HG02870 (cell line): Measurements from ENCODE around the gene TGFBR1.
A peak's percentile ranks its signal among the peaks of the same experiment; 100 is the strongest.

Source experiments
- ATAC-seq: cut with Tn5 transposase; IDR thresholded peaks from one replicate; pipeline ENCODE4 v1.9.1; 2021; ENCODE audit warnings: mild to moderate bottlenecking, moderate library complexity; ENCODE audit not compliant: unreplicated experiment

Gene TGFBR1

DNA sequence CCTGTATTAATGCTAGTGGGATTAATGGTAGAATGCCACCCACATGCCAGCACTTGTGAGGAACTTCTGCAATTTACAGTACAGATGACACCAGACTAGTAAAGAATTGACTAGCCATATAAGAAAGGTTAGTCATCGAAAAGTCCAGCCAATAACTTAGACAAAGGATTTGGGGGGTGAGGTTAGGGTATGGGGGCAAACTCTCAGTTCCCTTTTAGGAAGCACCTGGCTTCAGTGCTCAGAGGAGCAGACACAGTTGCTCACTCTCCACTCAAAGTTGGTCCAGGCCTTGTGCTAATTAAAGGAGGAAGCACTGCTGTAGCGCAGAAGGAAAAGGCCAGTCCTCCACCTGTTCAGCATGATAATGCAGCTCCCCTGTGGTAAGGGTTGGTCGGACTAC is 25.2 kb downstream of the TGFBR1 start:
- ATAC-seq, result peak; percentile 49

DNA sequence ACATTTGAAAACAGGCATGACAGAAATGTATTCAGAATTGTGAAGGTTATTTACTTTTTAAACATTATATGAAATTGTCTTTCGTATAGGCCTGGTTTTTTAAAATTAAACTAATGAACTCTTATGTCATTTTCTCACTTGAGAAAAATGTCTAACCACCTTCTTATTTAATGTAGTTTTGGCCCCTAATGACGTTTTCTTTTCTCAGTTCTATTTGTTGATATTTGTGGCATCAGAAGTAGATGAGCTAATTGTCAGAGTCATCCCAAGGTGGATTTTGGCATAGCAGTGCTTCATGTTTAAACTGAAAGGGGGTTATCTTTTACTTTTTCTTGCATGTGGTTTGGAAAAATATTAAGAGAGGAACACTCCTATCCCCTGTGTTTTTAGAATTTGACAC is 28.2 kb downstream of the TGFBR1 start:
- no peak for ATAC-seq

- ATAC-seq, result no peak
Observed at GRCh38 chr9:99134893-99135341, 30.0 kb downstream of the TGFBR1 start.

GRCh38 chr9:99135456-99135855 is 30.5 kb downstream of the TGFBR1 start:
- peak; percentile 61 for ATAC-seq

DNA sequence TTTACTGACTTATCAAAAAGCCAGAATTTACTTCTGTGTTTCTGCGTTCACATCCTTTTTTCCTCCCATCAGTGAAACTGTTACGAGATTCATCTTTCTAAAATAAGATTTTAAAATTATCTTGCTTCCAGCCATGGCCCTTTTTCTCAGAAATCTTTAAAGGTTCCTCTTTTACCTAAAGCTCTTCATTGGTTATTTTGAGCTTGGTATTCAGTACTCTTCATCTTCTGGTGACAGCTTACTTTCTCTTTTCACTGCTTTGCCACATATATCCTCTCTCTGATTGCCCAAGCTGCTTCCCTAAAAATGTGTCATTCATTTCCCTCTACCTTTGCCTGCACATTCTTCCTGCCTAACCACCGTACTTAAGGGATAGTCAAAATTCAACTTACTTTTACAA is 32.3 kb downstream of the TGFBR1 start:
- no peak for ATAC-seq

GRCh38 chr9:99137891-99138290 is 33.0 kb downstream of the TGFBR1 start:
- ATAC-seq, result no peak

DNA sequence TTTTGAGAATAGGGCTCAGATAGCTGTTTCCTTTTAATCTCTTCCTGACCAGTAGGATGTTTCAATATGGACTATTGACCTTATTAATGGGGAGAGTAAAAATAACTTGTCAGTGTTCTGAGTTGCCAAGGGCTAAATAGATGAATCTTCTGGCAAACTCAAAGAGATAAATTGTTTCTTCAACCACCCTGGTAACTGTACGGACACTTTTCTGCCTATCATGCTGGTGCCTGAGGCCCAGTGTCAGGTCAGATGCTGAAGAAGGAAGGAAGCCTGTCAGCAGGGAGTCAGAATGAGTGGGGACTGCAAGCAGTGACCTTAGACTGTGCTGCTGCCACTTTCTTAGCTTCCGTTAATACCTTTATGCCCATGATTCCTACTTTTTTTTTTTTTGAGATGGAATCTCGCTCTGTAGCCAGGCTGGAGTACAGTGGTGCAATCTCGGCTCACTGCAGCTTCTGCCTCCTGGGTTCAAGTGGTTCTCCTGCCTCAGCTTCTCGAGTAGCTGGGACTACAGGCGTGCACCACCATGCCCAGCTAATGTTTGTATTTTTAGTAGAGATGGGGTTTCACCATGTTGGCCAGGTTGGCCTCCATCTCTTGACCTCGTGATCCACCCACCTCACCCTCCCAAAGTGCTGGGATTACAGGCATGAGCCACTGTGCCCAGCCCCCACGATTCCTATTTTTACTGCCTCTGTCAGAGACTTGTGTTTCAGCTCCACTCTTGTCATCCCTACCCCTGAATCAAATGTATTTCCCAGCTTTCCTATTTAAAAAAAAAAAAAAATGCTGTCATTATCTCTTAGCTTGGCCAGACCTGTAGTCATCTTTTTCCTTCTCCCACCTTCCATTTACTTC is 33.7 kb downstream of the TGFBR1 start:
- ATAC-seq, result no peak

- no peak for ATAC-seq
Observed at GRCh38 chr9:99139868-99140267, 35.0 kb downstream of the TGFBR1 start.

- ATAC-seq, result peak; percentile 67
Observed at GRCh38 chr9:99140685-99141314, 35.9 kb downstream of the TGFBR1 start.

GRCh38 chr9:99141849-99142248 is 36.9 kb downstream of the TGFBR1 start:
- no peak for ATAC-seq

DNA sequence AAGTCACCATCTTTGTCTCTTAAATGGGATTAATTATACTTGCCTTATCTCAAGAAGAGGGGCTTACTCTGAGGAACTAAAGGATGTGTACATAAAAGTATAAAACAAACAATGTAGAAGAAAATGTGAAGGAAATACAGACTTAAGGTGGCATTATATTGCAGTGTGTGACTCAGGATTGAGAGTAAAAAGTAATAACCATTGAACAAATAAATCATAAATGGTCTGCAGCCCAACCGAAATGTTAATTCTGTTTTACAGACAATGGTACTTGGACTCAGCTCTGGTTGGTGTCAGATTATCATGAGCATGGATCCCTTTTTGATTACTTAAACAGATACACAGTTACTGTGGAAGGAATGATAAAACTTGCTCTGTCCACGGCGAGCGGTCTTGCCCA is 37.4 kb downstream of the TGFBR1 start:
- no peak for ATAC-seq

DNA sequence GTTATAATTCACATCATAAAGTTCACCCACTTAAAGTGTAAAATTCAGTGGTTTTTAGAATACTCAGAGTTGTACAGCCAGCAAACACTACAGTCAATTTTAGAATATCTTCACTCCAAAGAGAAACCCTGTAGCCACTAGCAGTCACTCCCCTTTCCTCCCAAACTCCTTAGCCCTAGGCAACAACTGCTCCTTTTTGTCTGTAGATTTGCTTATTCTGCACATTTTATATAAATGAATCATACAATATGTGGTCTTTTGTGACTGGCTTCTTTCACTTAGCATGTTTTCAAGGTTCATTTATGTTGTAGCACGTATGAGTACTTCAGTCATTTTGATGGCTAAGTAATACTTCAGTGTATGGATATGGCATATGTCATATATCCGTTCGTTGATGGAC is 38.7 kb downstream of the TGFBR1 start:
- ATAC-seq, result no peak

DNA sequence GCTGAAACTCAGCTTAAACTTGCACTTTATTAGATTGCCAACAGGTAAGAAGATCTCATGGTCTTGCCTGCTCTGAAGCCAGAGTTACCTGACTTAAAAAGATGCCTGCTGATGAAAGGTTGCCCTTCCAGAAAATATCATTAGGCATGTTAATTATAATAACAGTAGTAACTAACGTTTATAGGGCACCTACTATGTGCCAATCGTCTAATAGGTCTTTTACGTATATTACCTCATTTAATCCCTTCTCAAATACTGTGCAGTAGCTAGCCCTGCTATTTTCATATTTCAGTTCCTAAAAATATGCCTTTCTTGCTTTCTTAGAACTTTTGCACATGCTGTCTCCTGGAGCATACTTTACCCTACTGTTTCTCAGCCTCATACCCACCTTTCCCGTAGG is 40.1 kb downstream of the TGFBR1 start:
- ATAC-seq, result no peak

DNA sequence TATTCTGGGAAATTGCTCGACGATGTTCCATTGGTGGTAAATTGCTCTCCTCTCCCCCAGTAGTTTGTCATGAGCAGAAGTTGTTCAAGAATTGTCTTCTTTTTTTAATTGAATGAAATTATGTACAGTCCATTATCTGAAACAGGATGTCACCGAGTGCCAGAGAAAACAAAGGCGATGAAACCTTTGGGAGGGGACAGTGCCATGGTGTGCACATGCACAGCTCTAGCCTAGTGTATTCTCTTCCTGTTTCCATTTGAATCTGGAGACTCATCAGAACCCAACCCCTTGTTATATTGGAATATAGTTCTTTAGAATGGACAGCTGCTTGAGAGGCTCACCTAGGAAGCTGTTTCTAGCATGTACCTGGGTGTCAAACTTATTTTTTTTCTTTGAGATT is 41.7 kb downstream of the TGFBR1 start:
- ATAC-seq, result no peak

GRCh38 chr9:99147177-99147576 is 42.3 kb downstream of the TGFBR1 start:
- no peak for ATAC-seq

DNA sequence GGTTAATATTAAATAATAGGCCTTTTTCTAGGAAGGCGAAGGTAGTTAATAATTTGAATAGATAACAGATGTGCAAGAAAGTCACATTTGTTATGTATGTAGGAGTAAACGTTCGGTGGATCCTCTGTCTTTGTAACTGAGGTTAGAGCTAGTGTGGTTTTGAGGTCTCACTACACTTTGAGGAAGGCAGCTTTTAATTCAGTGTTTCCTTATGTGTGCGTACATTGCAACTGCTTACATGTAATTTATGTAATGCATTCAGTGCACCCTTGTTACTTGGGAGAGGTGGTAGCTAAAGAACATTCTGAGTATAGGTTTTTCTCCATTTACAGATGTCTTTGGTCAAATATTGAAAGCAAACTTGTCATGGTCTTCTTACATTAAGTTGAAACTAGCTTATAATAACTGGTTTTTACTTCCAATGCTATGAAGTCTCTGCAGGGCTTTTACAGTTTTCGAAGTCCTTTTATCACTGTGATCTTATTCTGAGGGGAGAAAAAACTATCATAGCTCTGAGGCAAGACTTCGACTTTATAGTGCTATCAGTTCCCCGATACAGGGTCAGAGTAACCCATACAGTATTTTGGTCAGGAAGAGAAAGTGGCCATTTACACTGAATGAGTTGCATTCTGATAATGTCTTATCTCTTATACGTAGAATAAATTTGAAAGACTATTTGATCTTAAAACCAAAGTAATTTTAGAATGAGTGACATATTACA is 45.7 kb downstream of the TGFBR1 start:
- ATAC-seq, result no peak

DNA sequence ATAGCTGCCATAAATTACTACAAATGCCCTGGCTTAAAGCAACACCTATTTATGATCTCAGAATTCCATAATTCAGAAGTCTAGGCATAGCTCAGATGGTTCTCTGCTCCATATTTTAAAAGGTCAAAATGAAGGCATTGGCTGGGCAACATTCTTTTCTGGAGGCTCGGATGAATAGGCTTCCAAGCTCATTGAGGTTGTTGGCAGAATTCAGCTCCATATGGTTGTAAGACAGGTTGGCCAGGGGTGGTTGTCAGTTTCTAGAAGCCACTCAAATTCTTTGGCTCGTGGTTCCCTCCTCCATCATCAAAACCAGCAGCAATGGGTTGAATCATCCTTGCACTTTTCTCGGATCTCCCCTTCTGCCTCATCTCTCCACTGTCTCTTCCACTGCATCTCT is 49.4 kb downstream of the TGFBR1 start:
- no peak for ATAC-seq

DNA sequence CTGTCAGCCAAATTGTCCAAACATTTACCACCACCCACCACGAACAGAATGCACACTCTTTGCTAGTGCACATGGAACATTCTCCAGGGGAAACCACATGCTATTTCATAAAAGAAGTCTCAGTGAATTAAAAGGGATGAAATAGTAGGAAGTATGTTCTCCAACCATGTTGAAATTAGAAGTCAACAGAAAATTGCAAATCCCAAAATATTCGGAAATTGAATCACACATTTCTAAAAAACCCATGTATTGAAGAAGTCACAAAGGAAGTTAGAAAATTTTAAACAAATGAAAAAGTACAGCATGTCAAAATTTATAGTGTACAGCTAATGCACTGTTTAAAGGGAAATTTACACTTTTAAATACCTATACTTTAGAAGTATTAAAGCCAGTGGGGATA is 50.8 kb downstream of the TGFBR1 start:
- no peak for ATAC-seq

DNA sequence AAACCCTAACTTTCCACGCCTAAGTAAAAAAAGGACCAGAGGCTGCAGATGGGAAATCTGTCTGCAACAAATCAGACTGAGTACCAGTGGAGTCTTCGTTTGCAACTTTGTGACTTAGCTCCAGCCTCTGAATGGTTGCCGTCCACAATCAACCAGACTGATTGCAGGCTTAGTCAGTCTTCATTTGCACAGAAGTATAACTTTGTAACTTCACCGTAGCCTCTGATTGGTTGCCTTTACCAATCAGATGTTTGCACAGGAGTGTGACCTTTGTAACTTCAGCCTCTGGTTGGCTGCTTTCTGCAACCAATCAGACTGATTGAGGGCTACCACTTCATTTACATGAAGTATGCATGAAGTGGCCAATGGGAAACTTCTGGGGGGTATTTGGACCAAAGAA is 53.7 kb downstream of the TGFBR1 start:
- ATAC-seq, result no peak

- no peak for ATAC-seq
Observed at GRCh38 chr9:99160173-99160572, 55.3 kb downstream of the TGFBR1 start.

DNA sequence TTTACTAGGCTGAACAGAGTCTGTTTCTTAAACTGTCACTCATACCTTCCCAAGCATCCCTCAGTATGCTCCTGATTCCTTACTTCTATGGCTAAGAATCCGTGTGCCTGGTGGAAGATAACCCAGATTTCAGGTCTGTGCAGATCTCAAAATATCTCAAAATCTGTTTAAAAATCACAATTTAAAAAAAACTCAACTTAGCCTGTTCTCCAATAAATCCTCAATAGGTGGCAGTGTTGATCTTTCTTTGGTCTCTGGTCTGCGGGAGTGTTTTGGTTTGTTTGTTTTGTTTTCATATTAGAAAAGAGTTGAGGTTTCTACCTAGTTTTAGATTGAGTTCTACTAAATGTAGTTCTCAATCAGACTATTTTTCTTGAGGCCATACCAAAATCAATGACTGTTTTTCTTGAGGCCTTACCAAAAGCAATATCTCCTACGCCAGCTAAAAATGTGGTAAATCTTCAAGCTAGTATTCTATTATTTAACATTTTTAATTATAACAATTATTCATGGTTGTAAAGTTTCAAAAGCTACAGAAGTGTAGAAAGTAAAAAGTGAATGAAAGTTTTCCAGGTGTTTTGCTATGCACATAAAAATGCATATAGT is 57.9 kb downstream of the TGFBR1 start:
- ATAC-seq, result no peak
